Panc1 (cell line): ENCODE measurements around the gene PRSS16. TPM values are rescaled to one million over a fixed set of nuclear protein-coding genes. Genes with fewer than 3 reads are reported as not detected.

ENCODE experiments used
- ATAC-seq: fragments of 200-7000 bp; cut with Tn5 transposase; 2 replicates; pipeline ENCODE4 v1.9.1; 2020; ENCODE audit warnings: mild to moderate bottlenecking, moderate library complexity
- BruUV-seq: library from RNA; stranded (reverse); fragments of 400-500 nt; replicated peaks from 2 replicates; lab custom pipeline; 2021; lab: Mats Ljungman, UMichigan
- CTCF ChIA-PET: fragments of 300-600 bp; sonication (Branson Sonifier 250); formaldehyde crosslinking; loops from one replicate; lab custom pipeline; 2022; ENCODE audit warnings: antibody characterized with exemption; lab: Charles Lee
- POLR2A ChIA-PET: fragments of 300-600 bp; sonication (Branson Sonifier 250); formaldehyde crosslinking; loops from one replicate; lab custom pipeline; 2022; ENCODE audit warnings: antibody characterized with exemption; lab: Charles Lee
- DNase-seq: peaks from one replicate; pipeline ENCODE4 v3.0.0-alpha.2; 2010; ENCODE audit warnings: low read depth, low spot score
- H3K27ac ChIP-seq: 2 replicates; pipeline ENCODE4 v1.5.1; 2011; ENCODE audit warnings: mild to moderate bottlenecking, low read length, inconsistent platforms
- H3K27me3 ChIP-seq: fragments of 200-500 bp; sonication (Bioruptor generic); 2 replicates; pipeline ENCODE4 v1.6.0; 2014; ENCODE audit warnings: low read length, inconsistent platforms; ENCODE audit not compliant: control insufficient read depth, insufficient read depth
- H3K36me3 ChIP-seq: fragments of 200-500 bp; sonication (Bioruptor generic); 2 replicates; pipeline ENCODE4 v1.5.1; 2014; ENCODE audit warnings: inconsistent platforms, mild to moderate bottlenecking, low read length, moderate library complexity; ENCODE audit not compliant: control insufficient read depth, insufficient read depth
- H3K4me1 ChIP-seq: 2 replicates; pipeline ENCODE4 v1.5.1; 2011; ENCODE audit warnings: inconsistent platforms, mild to moderate bottlenecking, low read length, moderate library complexity; ENCODE audit not compliant: control insufficient read depth, insufficient read depth
- H3K4me3 ChIP-seq, 2 experiments: 2 replicates each; pipeline ENCODE4 v1.5.1; 2011 to 2012; ENCODE audit warnings: low read depth in 2 of 2, low read length in 2 of 2, mild to moderate bottlenecking in 2 of 2, inconsistent platforms in 1 of 2, moderate library complexity in 1 of 2
- H3K9me3 ChIP-seq: fragments of 200-500 bp; sonication (Bioruptor generic); 2 replicates; pipeline ENCODE4 v1.5.1; 2014; ENCODE audit warnings: low read depth, mild to moderate bottlenecking, inconsistent platforms, low read length, moderate library complexity; ENCODE audit not compliant: control insufficient read depth, insufficient read depth
- POLR2AphosphoS5 ChIP-seq: IDR thresholded peaks from 2 replicates; pipeline ENCODE4 v1.6.1; 2012; ENCODE audit warnings: mild to moderate bottlenecking, low read depth, low read length, moderate library complexity
- SIN3A ChIP-seq: IDR thresholded peaks from 2 replicates; pipeline ENCODE4 v1.6.1; 2012; ENCODE audit warnings: low read depth, mild to moderate bottlenecking, low read length, moderate library complexity, borderline replicate concordance; ENCODE audit not compliant: insufficient read depth
- TCF7L2 ChIP-seq: IDR thresholded peaks from 2 replicates; pipeline ENCODE4 v1.6.1; 2011; ENCODE audit warnings: mild to moderate bottlenecking, low read depth, low read length, inconsistent platforms
- in situ Hi-C: cut with HindIII; loops from 2 replicates; pipeline ENCODE4 v1.10.0; 2016; ENCODE audit warnings: low sequenced_read_pairs, low pct_unique_long_range_greater_than_20kb
- intact Hi-C: fragments of 100-400 bp; cut with micrococcal nuclease; formaldehyde crosslinking; loops from one replicate; pipeline ENCODE4 v1.10.0; 2022; ENCODE audit not compliant: unreplicated experiment
- total RNA-seq: library from RNA; stranded (reverse); gene quantifications from one replicate; pipeline ENCODE4 v1.2.1, GENCODE V29; 2021; ENCODE audit not compliant: unreplicated experiment
- TF ChIP-seq, protein P1 (sequence below), 2 experiments: IDR thresholded peaks; 2 replicates each; pipeline ENCODE4 v1.6.1; 2011 to 2012; ENCODE audit warnings: low read depth in 2 of 2, control low read depth in 1 of 2, low read length in 1 of 2, mild to moderate bottlenecking in 1 of 2, moderate library complexity in 1 of 2; ENCODE audit not compliant: insufficient read depth in 1 of 2
- TF ChIP-seq, protein P2 (sequence below): fragments of 450-650 bp; IDR thresholded peaks from 2 replicates; pipeline ENCODE4 v1.5.1; 2017; ENCODE audit warnings: mild to moderate bottlenecking

The PRSS16 gene
- total RNA-seq, 1 experiment from 2014 or later: 4.7 TPM

DNA sequence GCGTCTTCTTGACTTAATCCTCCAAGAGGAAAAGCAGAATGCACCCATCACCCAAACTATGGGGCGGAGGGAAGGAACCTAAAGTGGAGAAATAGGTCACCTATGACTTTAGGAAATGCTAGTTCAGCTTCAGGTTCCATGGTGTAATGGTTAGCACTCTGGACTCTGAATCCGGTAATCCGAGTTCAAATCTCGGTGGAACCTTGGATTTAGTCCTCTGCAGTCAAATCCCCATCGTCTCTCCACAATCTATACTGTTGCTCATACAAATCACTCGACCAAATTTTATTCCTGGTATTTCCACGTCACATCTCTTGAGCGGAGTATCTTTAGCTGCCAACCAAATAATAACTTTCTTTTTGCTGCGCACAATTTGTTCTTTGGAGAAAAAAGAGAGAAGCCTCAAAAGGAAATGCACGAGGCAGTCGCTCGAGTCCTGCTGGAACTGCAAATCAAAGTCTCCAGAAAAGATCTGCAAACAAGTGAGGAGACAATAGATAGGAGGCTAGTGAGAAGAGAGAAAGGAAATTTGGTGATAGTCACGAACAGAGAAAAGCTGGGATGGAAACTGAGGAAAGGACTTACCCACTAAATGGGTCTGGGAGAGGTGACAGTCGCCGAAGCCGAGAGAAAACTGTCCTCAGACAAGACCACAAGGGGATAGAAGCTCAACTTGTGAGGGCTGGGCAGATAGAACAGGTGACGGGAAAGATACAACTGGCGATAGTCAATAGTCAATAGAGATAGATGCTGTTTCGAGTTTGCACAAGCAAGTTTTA is 48.0 kb downstream of the PRSS16 start:
- Histone ChIP-seq H3K4me1 (peaks cover 29% of the 10 kb centered on the region), H3K27me3 (no peaks in the 10 kb centered on the region), H3K9me3 (no peaks in the 10 kb centered on the region), H3K27ac (peak overlapping the region; percentile 55; the same call in 1 of the 2 replicates), H3K4me3 (peak overlapping the region; percentile 83 to 97), H3K36me3 (no peaks in the 10 kb centered on the region)
- TF ChIP-seq, protein P1, sequence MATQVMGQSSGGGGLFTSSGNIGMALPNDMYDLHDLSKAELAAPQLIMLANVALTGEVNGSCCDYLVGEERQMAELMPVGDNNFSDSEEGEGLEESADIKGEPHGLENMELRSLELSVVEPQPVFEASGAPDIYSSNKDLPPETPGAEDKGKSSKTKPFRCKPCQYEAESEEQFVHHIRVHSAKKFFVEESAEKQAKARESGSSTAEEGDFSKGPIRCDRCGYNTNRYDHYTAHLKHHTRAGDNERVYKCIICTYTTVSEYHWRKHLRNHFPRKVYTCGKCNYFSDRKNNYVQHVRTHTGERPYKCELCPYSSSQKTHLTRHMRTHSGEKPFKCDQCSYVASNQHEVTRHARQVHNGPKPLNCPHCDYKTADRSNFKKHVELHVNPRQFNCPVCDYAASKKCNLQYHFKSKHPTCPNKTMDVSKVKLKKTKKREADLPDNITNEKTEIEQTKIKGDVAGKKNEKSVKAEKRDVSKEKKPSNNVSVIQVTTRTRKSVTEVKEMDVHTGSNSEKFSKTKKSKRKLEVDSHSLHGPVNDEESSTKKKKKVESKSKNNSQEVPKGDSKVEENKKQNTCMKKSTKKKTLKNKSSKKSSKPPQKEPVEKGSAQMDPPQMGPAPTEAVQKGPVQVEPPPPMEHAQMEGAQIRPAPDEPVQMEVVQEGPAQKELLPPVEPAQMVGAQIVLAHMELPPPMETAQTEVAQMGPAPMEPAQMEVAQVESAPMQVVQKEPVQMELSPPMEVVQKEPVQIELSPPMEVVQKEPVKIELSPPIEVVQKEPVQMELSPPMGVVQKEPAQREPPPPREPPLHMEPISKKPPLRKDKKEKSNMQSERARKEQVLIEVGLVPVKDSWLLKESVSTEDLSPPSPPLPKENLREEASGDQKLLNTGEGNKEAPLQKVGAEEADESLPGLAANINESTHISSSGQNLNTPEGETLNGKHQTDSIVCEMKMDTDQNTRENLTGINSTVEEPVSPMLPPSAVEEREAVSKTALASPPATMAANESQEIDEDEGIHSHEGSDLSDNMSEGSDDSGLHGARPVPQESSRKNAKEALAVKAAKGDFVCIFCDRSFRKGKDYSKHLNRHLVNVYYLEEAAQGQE (IDR thresholded peaks at IDR 0.05; ENCODE audit: insufficient read depth in 1 of 2, low read depth in 2 of 2, low read length in 1 of 2): no peak
- TF ChIP-seq, protein P2, sequence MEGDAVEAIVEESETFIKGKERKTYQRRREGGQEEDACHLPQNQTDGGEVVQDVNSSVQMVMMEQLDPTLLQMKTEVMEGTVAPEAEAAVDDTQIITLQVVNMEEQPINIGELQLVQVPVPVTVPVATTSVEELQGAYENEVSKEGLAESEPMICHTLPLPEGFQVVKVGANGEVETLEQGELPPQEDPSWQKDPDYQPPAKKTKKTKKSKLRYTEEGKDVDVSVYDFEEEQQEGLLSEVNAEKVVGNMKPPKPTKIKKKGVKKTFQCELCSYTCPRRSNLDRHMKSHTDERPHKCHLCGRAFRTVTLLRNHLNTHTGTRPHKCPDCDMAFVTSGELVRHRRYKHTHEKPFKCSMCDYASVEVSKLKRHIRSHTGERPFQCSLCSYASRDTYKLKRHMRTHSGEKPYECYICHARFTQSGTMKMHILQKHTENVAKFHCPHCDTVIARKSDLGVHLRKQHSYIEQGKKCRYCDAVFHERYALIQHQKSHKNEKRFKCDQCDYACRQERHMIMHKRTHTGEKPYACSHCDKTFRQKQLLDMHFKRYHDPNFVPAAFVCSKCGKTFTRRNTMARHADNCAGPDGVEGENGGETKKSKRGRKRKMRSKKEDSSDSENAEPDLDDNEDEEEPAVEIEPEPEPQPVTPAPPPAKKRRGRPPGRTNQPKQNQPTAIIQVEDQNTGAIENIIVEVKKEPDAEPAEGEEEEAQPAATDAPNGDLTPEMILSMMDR: no peak
- TF ChIP-seq POLR2AphosphoS5 (peak; percentile 45; the same call in 1 of the 2 replicates), TCF7L2 (0 out of 2 replicates have a peak, but pooled peaks have one; percentile 3), SIN3A (no peak)
- no TSS peak for BruUV-seq
- in situ Hi-C loops (no loop called here), intact Hi-C loops (loop anchor here (2.0 to 5.0 kb wide), 2 partner anchors 65 to 133 kb away; no protein-coding TSS in a partner anchor)
- ChIA-PET POLR2A (no interaction called here), CTCF (interaction anchor here (0.6 to 1.2 kb wide), 4 partner anchors 8 to 205 kb away, joined by 3 to 5 read pairs (median 4); no protein-coding TSS in a partner anchor)
- peak; percentile 95 for DNase-seq
- ATAC-seq: peak; percentile 81

DNA sequence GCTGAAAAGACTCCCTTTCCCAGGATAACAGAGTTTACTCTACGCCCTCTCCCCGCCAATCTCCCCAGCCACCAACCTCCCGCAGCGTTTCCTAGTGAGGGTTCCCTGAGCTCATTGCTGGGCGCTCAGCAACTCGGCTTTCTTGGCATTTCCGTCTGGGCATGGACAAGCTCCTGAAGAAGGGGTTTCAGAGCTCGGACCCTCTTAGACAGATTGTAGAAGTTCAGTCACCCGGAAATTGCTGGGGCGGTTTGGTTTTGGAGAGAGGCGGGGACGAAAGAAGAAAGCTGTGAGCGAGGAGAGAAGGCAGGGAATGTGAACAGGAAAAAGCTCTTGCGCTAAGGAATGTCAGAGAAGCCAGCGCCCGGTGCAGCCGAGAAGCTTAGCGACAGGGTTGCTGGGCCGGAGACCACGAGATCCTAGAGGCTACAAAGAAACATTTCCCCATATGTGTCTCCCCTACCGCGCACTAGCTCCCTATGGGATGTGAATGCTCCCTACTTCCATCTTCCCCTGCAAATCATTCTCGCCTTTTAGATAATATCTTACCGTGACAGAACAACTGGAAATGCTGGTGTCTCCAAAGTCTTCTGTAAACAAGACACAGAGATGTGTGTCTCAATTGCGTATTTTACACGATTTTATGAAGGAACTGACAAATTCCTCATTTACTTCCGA is 48.7 kb downstream of the PRSS16 start:
- H3K27ac ChIP-seq: peak overlapping the region; percentile 55; the same call in 1 of the 2 replicates
- in situ Hi-C loops (no loop called here), intact Hi-C loops (loop anchor here (5.0 kb wide), 1 partner anchor 134 kb away; no protein-coding TSS in a partner anchor)
- H3K9me3 ChIP-seq: no peaks in the 10 kb centered on the region
- peak overlapping the region; percentile 83 to 97 for H3K4me3 ChIP-seq
- ATAC-seq: peak; percentile 33
- TF ChIP-seq, protein P2: no peak
- TF ChIP-seq, protein P1 (IDR thresholded peaks at IDR 0.05; ENCODE audit: insufficient read depth in 1 of 2, low read depth in 2 of 2, low read length in 1 of 2): no peak
- TF ChIP-seq TCF7L2 (no peak), SIN3A (no peak), POLR2AphosphoS5 (no peak)
- peaks cover 24% of the 10 kb centered on the region for H3K4me1 ChIP-seq
- H3K36me3 ChIP-seq: no peaks in the 10 kb centered on the region
- ChIA-PET POLR2A (no interaction called here), CTCF (interaction anchor here (0.6 to 0.8 kb wide), 3 partner anchors 81 to 204 kb away, joined by 3 to 5 read pairs (median 4); no protein-coding TSS in a partner anchor)
- no TSS peak for BruUV-seq
- no peaks in the 10 kb centered on the region for H3K27me3 ChIP-seq
- DNase-seq: no peak
